Vagina (tissue), 2 donors: Measurements from ENCODE around the gene RB1.

ENCODE experiments used
- CTCF ChIP-seq, 3 experiments: fragments of 450-650 bp in 2 of 3; fragments of 200-600 bp in 1 of 3; sonication (generic) in 1 of 3; IDR thresholded peaks; one replicate each; pipeline ENCODE4 v1.5.1; 2017 to 2019; ENCODE audit warnings: antibody characterized with exemption in 3 of 3, mild to moderate bottlenecking in 2 of 3, moderate library complexity in 2 of 3
- POLR2A ChIP-seq, 2 donors: fragments of 450-650 bp; IDR thresholded peaks; one replicate each; pipeline ENCODE4 v1.6.1; 2017; ENCODE audit warnings: antibody characterized with exemption in 2 of 2, mild to moderate bottlenecking in 2 of 2, moderate library complexity in 2 of 2

GRCh38 chr13:48448959-48449614 lies 145.5 kb downstream of the RB1 start:
- no peak for TF ChIP-seq CTCF (IDR thresholded peaks at IDR 0.05)
- TF ChIP-seq POLR2A (IDR thresholded peaks at IDR 0.05), result no peak
